Neural cell (in vitro differentiated cells): ENCODE results near the gene LYSMD3.

Experiments
- EP300 ChIP-seq: fragments of 450-650 bp; conservative IDR thresholded peaks from 2 replicates; pipeline ENCODE4 v1.6.1; 2014; ENCODE audit warnings: antibody characterized with exemption, mild to moderate bottlenecking, moderate library complexity; ENCODE audit not compliant: poor library complexity, severe bottlenecking
- MXI1 ChIP-seq: fragments of 450-650 bp; conservative IDR thresholded peaks from 2 replicates; pipeline ENCODE4 v1.6.1; 2014; ENCODE audit warnings: antibody characterized with exemption, mild to moderate bottlenecking; ENCODE audit not compliant: poor library complexity, severe bottlenecking
- POLR2AphosphoS5 ChIP-seq: IDR thresholded peaks from 2 replicates; pipeline ENCODE4 v1.6.1; 2012
- TAF1 ChIP-seq: IDR thresholded peaks from 2 replicates; pipeline ENCODE4 v1.6.1; 2012; ENCODE audit warnings: low read depth
- TF ChIP-seq, protein P1 (sequence below): fragments of 450-650 bp; IDR thresholded peaks from 2 replicates; pipeline ENCODE4 v1.5.1; 2014; ENCODE audit warnings: antibody characterized with exemption, mild to moderate bottlenecking, moderate library complexity; ENCODE audit not compliant: poor library complexity, severe bottlenecking

DNA sequence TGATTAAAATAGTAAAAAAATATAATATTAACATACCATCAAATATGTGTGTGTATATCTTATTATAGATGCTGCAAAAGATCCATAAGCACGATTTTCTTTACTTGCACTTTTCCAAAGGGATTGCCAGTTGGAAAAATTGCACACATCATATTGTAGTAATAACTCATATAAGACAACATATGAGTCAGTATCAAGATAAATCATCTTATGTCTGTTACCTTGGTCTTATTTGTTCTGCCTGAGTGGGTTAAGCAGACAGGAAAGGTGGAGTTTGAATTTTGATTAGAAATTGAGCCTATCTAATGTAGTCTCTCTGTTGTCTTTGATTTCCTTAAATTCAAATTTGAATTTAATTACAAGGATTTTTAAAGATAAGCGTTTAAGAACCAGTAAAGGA lies 24.6 kb downstream of the LYSMD3 start:
- no peak for TF ChIP-seq MXI1
- TF ChIP-seq TAF1: no peak
- TF ChIP-seq, protein P1, sequence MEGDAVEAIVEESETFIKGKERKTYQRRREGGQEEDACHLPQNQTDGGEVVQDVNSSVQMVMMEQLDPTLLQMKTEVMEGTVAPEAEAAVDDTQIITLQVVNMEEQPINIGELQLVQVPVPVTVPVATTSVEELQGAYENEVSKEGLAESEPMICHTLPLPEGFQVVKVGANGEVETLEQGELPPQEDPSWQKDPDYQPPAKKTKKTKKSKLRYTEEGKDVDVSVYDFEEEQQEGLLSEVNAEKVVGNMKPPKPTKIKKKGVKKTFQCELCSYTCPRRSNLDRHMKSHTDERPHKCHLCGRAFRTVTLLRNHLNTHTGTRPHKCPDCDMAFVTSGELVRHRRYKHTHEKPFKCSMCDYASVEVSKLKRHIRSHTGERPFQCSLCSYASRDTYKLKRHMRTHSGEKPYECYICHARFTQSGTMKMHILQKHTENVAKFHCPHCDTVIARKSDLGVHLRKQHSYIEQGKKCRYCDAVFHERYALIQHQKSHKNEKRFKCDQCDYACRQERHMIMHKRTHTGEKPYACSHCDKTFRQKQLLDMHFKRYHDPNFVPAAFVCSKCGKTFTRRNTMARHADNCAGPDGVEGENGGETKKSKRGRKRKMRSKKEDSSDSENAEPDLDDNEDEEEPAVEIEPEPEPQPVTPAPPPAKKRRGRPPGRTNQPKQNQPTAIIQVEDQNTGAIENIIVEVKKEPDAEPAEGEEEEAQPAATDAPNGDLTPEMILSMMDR: no peak
- TF ChIP-seq EP300: no peak
- no peak for TF ChIP-seq POLR2AphosphoS5
